ENCODE results near the gene TAS2R3.

Gene TAS2R3

GRCh38 chr7:141763797-141764196, at the start of gene TAS2R3:
Gene TAS2R3, plus strand, starts transcription at chr7:141764097. Its CDS starts 62 bp downstream, at chr7:141764159.
- Histone ChIP-seq H3K4me1 (ENCODE audit: control insufficient read depth, insufficient read depth, low read length) (no peaks in the 10 kb centered on the region), H3K27ac (ENCODE audit: low read depth, low read length) (no peak within 1 kb of the TSS), H3K27me3 (ENCODE audit: control insufficient read depth, insufficient read depth, low read length) (no peaks in the 10 kb centered on the region), H3K9me3 (ENCODE audit: control insufficient read depth, insufficient read depth, low read length) (no peaks in the 10 kb centered on the region), H3K9ac (ENCODE audit: low read depth, low read length) (no peak within 1 kb of the TSS), H3K4me3 (ENCODE audit: low read depth, low read length) (no peak within 1 kb of the TSS), H3K36me3 (ENCODE audit: control insufficient read depth, insufficient read depth, low read length) (peaks cover 44% of the 10 kb centered on the region)

GRCh38 chr7:141714571-141714970, 49.3 kb upstream of the TAS2R3 start:
- H3K36me3 ChIP-seq (ENCODE audit: control insufficient read depth, insufficient read depth, low read length), result no peaks in the 10 kb centered on the region
- no peak overlapping the region for H3K4me3 ChIP-seq (ENCODE audit: low read depth, low read length)
- H3K27ac ChIP-seq (ENCODE audit: low read depth, low read length), result no peak overlapping the region
- peaks cover 25% of the 10 kb centered on the region for H3K4me1 ChIP-seq (ENCODE audit: control insufficient read depth, insufficient read depth, low read length)
- H3K9ac ChIP-seq (ENCODE audit: low read depth, low read length), result no peak overlapping the region
- H3K27me3 ChIP-seq (ENCODE audit: control insufficient read depth, insufficient read depth, low read length), result no peaks in the 10 kb centered on the region
- no peaks in the 10 kb centered on the region for H3K9me3 ChIP-seq (ENCODE audit: control insufficient read depth, insufficient read depth, low read length)

GRCh38 chr7:141715018-141715417, 48.9 kb upstream of the TAS2R3 start:
- Histone ChIP-seq H3K27ac (ENCODE audit: low read depth, low read length) (no peak overlapping the region), H3K27me3 (ENCODE audit: control insufficient read depth, insufficient read depth, low read length) (no peaks in the 10 kb centered on the region), H3K36me3 (ENCODE audit: control insufficient read depth, insufficient read depth, low read length) (no peaks in the 10 kb centered on the region), H3K9me3 (ENCODE audit: control insufficient read depth, insufficient read depth, low read length) (no peaks in the 10 kb centered on the region), H3K4me1 (ENCODE audit: control insufficient read depth, insufficient read depth, low read length) (peaks cover 24% of the 10 kb centered on the region), H3K9ac (ENCODE audit: low read depth, low read length) (no peak overlapping the region), H3K4me3 (ENCODE audit: low read depth, low read length) (no peak overlapping the region)

- Histone ChIP-seq H3K4me1 (ENCODE audit: control insufficient read depth, insufficient read depth, low read length) (peaks cover 22% of the 10 kb centered on the region), H3K9me3 (ENCODE audit: control insufficient read depth, insufficient read depth, low read length) (no peaks in the 10 kb centered on the region), H3K9ac (ENCODE audit: low read depth, low read length) (no peak overlapping the region), H3K27ac (ENCODE audit: low read depth, low read length) (no peak overlapping the region), H3K4me3 (ENCODE audit: low read depth, low read length) (no peak overlapping the region), H3K27me3 (ENCODE audit: control insufficient read depth, insufficient read depth, low read length) (no peaks in the 10 kb centered on the region), H3K36me3 (ENCODE audit: control insufficient read depth, insufficient read depth, low read length) (no peaks in the 10 kb centered on the region)
These were observed 47.9 kb upstream of the TAS2R3 start for GRCh38 chr7:141715794-141716689.

GRCh38 chr7:141717450-141717849, 46.4 kb upstream of the TAS2R3 start:
- H3K36me3 ChIP-seq (ENCODE audit: control insufficient read depth, insufficient read depth, low read length), result no peaks in the 10 kb centered on the region
- H3K9me3 ChIP-seq (ENCODE audit: control insufficient read depth, insufficient read depth, low read length), result no peaks in the 10 kb centered on the region
- H3K27me3 ChIP-seq (ENCODE audit: control insufficient read depth, insufficient read depth, low read length), result no peaks in the 10 kb centered on the region
- no peak overlapping the region for H3K27ac ChIP-seq (ENCODE audit: low read depth, low read length)
- no peak overlapping the region for H3K9ac ChIP-seq (ENCODE audit: low read depth, low read length)
- H3K4me1 ChIP-seq (ENCODE audit: control insufficient read depth, insufficient read depth, low read length), result peaks cover 15% of the 10 kb centered on the region; the same call in 1 of the 2 replicates
- H3K4me3 ChIP-seq (ENCODE audit: low read depth, low read length), result no peak overlapping the region

- Histone ChIP-seq H3K27ac (ENCODE audit: low read depth, low read length) (no peak overlapping the region), H3K4me1 (ENCODE audit: control insufficient read depth, insufficient read depth, low read length) (no peaks in the 10 kb centered on the region)
These were observed 41.4 kb upstream of the TAS2R3 start for GRCh38 chr7:141722529-141722928.

GRCh38 chr7:141729020-141729419, 34.9 kb upstream of the TAS2R3 start:
- peaks cover 5% of the 10 kb centered on the region; the same call in 1 of the 2 replicates for H3K4me1 ChIP-seq (ENCODE audit: control insufficient read depth, insufficient read depth, low read length)

More at GRCh38 chr7:141722529-141722928, 41.4 kb upstream of the TAS2R3 start:
- Histone ChIP-seq H3K36me3 (ENCODE audit: control insufficient read depth, insufficient read depth, low read length) (no peaks in the 10 kb centered on the region), H3K9ac (ENCODE audit: low read depth, low read length) (no peak overlapping the region), H3K27me3 (ENCODE audit: control insufficient read depth, insufficient read depth, low read length) (no peaks in the 10 kb centered on the region), H3K4me3 (ENCODE audit: low read depth, low read length) (no peak overlapping the region), H3K9me3 (ENCODE audit: control insufficient read depth, insufficient read depth, low read length) (no peaks in the 10 kb centered on the region)

GRCh38 chr7:141731476-141732149, 32.3 kb upstream of the TAS2R3 start:
- no peak overlapping the region for H3K4me3 ChIP-seq (ENCODE audit: low read depth, low read length)
- no peaks in the 10 kb centered on the region for H3K36me3 ChIP-seq (ENCODE audit: control insufficient read depth, insufficient read depth, low read length)
- H3K4me1 ChIP-seq (ENCODE audit: control insufficient read depth, insufficient read depth, low read length), result peaks cover 5% of the 10 kb centered on the region; the same call in 1 of the 2 replicates
- no peak overlapping the region for H3K27ac ChIP-seq (ENCODE audit: low read depth, low read length)
- no peak overlapping the region for H3K9ac ChIP-seq (ENCODE audit: low read depth, low read length)
- no peaks in the 10 kb centered on the region for H3K27me3 ChIP-seq (ENCODE audit: control insufficient read depth, insufficient read depth, low read length)
- no peaks in the 10 kb centered on the region for H3K9me3 ChIP-seq (ENCODE audit: control insufficient read depth, insufficient read depth, low read length)

More at GRCh38 chr7:141729020-141729419, 34.9 kb upstream of the TAS2R3 start:
- no peak overlapping the region for H3K4me3 ChIP-seq (ENCODE audit: low read depth, low read length)
- H3K36me3 ChIP-seq (ENCODE audit: control insufficient read depth, insufficient read depth, low read length), result no peaks in the 10 kb centered on the region
- H3K9me3 ChIP-seq (ENCODE audit: control insufficient read depth, insufficient read depth, low read length), result no peaks in the 10 kb centered on the region
- no peak overlapping the region for H3K27ac ChIP-seq (ENCODE audit: low read depth, low read length)
- no peak overlapping the region for H3K9ac ChIP-seq (ENCODE audit: low read depth, low read length)
- H3K27me3 ChIP-seq (ENCODE audit: control insufficient read depth, insufficient read depth, low read length), result no peaks in the 10 kb centered on the region

GRCh38 chr7:141737118-141737835, 26.6 kb upstream of the TAS2R3 start:
- Histone ChIP-seq H3K27me3 (ENCODE audit: control insufficient read depth, insufficient read depth, low read length) (no peaks in the 10 kb centered on the region), H3K36me3 (ENCODE audit: control insufficient read depth, insufficient read depth, low read length) (peaks cover 30% of the 10 kb centered on the region), H3K27ac (ENCODE audit: low read depth, low read length) (peak overlapping the region; percentile 80), H3K4me3 (ENCODE audit: low read depth, low read length) (peak overlapping the region; percentile 99), H3K9ac (ENCODE audit: low read depth, low read length) (peak overlapping the region; percentile 56; the same call in 1 of the 2 replicates), H3K4me1 (ENCODE audit: control insufficient read depth, insufficient read depth, low read length) (peaks cover 15% of the 10 kb centered on the region; the same call in 1 of the 2 replicates), H3K9me3 (ENCODE audit: control insufficient read depth, insufficient read depth, low read length) (no peaks in the 10 kb centered on the region)

- Histone ChIP-seq H3K9ac (ENCODE audit: low read depth, low read length) (peak within 1 kb of the TSS; percentile 97), H3K27ac (ENCODE audit: low read depth, low read length) (peak within 1 kb of the TSS; percentile 80), H3K4me1 (ENCODE audit: control insufficient read depth, insufficient read depth, low read length) (peaks cover 13% of the 10 kb centered on the region; the same call in 1 of the 2 replicates), H3K36me3 (ENCODE audit: control insufficient read depth, insufficient read depth, low read length) (peaks cover 37% of the 10 kb centered on the region), H3K9me3 (ENCODE audit: control insufficient read depth, insufficient read depth, low read length) (no peaks in the 10 kb centered on the region), H3K27me3 (ENCODE audit: control insufficient read depth, insufficient read depth, low read length) (no peaks in the 10 kb centered on the region), H3K4me3 (ENCODE audit: low read depth, low read length) (peak within 1 kb of the TSS; percentile 99)
These were observed 25.9 kb upstream of the TAS2R3 start, which contains the start of gene SSBP1 for GRCh38 chr7:141737836-141738591. Gene SSBP1, plus strand, starts transcription at chr7:141738358. Its CDS starts 809 bp downstream, at chr7:141739167.

All from HUES48 (cell line).